HEK293 (cell line): Measurements from ENCODE around the gene LSP1.

Experiments used
- CTCF ChIA-PET: fragments of 350-600 bp; formaldehyde crosslinking; extraction: SDS; loops from one replicate; lab custom pipeline; 2021; ENCODE audit warnings: antibody characterized with exemption; lab: Yijun Ruan, JAX
- POLR2A ChIA-PET: fragments of 300-600 bp; formaldehyde crosslinking; extraction: SDS; loops from one replicate; lab custom pipeline; 2020; ENCODE audit warnings: antibody characterized with exemption, inconsistent platforms; lab: Yijun Ruan, JAX
- H3K27ac ChIP-seq: fragments of 200-500 bp; sonication (Bioruptor generic); 2 replicates; pipeline ENCODE4 v1.5.1; 2014; ENCODE audit warnings: low read depth, low read length, control low read depth, inconsistent platforms; ENCODE audit errors: extremely low read depth
- H3K36me3 ChIP-seq, 2 experiments: fragments of 200-500 bp in 1 of 2; sonication (Bioruptor generic) in 1 of 2; 1 replicate in 1 of 2; 2 replicates in 1 of 2; pipeline ENCODE4 v1.5.1; 2014 to 2017; ENCODE audit warnings: inconsistent platforms in 2 of 2, low read length in 2 of 2; ENCODE audit not compliant: control insufficient read depth in 2 of 2, insufficient read depth in 1 of 2
- H3K4me1 ChIP-seq: fragments of 200-500 bp; sonication (Bioruptor generic); 2 replicates; pipeline ENCODE4 v1.5.1; 2014; ENCODE audit warnings: mild to moderate bottlenecking, low read length, inconsistent platforms; ENCODE audit not compliant: control insufficient read depth, insufficient read depth
- H3K4me3 ChIP-seq: 2 replicates; pipeline ENCODE4 v1.5.1; 2011; ENCODE audit warnings: low read depth, mild to moderate bottlenecking, control low read depth, low read length, moderate library complexity
- H3K9me3 ChIP-seq: fragments of 200-500 bp; sonication (Bioruptor generic); 2 replicates; pipeline ENCODE4 v1.5.1; 2014; ENCODE audit warnings: low read depth, low read length, inconsistent platforms; ENCODE audit not compliant: control insufficient read depth, insufficient read depth
- BCL11B ChIP-seq: fragments of 450-650 bp; formaldehyde crosslinking; IDR thresholded peaks from 2 replicates; pipeline ENCODE4 v1.5.1; 2016; ENCODE audit warnings: low read depth, missing biosample characterization, missing genetic modification characterization
- EGR2 ChIP-seq: fragments of 450-650 bp; formaldehyde crosslinking; IDR thresholded peaks from 2 replicates; pipeline ENCODE4 v1.5.1; 2016; ENCODE audit warnings: low read depth, missing biosample characterization, missing genetic modification characterization
- KLF10 ChIP-seq: fragments of 450-650 bp; IDR thresholded peaks from 2 replicates; pipeline ENCODE4 v1.5.1; 2018; ENCODE audit warnings: missing biosample characterization, mild to moderate bottlenecking, missing genetic modification characterization
- MZF1 ChIP-seq: fragments of 450-650 bp; formaldehyde crosslinking; IDR thresholded peaks from 2 replicates; pipeline ENCODE4 v1.5.1; 2017; ENCODE audit warnings: missing biosample characterization, missing genetic modification characterization, borderline replicate concordance
- OSR2 ChIP-seq: fragments of 450-650 bp; formaldehyde crosslinking; IDR thresholded peaks from 2 replicates; pipeline ENCODE4 v1.5.1; 2016; ENCODE audit warnings: missing biosample characterization, missing genetic modification characterization
- REPIN1 ChIP-seq: fragments of 450-650 bp; formaldehyde crosslinking; IDR thresholded peaks from 2 replicates; pipeline ENCODE4 v1.5.1; 2017; ENCODE audit warnings: missing biosample characterization, missing genetic modification characterization, low read depth
- ZFP41 ChIP-seq: fragments of 450-650 bp; formaldehyde crosslinking; IDR thresholded peaks from 2 replicates; pipeline ENCODE4 v1.5.1; 2016; ENCODE audit warnings: missing biosample characterization, missing genetic modification characterization, borderline replicate concordance
- ZNF155 ChIP-seq: fragments of 450-650 bp; formaldehyde crosslinking; IDR thresholded peaks from 2 replicates; pipeline ENCODE4 v1.5.1; 2016; ENCODE audit warnings: missing biosample characterization, missing genetic modification characterization
- ZNF423 ChIP-seq: fragments of 450-650 bp; formaldehyde crosslinking; IDR thresholded peaks from 2 replicates; pipeline ENCODE4 v1.5.1; 2016; ENCODE audit warnings: missing biosample characterization, missing genetic modification characterization
- ZNF548 ChIP-seq: fragments of 450-650 bp; formaldehyde crosslinking; IDR thresholded peaks from 2 replicates; pipeline ENCODE4 v1.5.1; 2016; ENCODE audit warnings: missing biosample characterization, missing genetic modification characterization
- ZNF571 ChIP-seq: fragments of 450-650 bp; formaldehyde crosslinking; IDR thresholded peaks from 2 replicates; pipeline ENCODE4 v1.5.0; 2017; ENCODE audit warnings: missing biosample characterization, missing genetic modification characterization
- ZNF660 ChIP-seq: fragments of 450-650 bp; IDR thresholded peaks from 2 replicates; pipeline ENCODE4 v1.5.1; 2018; ENCODE audit warnings: missing biosample characterization, mild to moderate bottlenecking, missing genetic modification characterization
- ZNF664 ChIP-seq: fragments of 450-650 bp; formaldehyde crosslinking; IDR thresholded peaks from 2 replicates; pipeline ENCODE4 v1.5.1; 2016; ENCODE audit warnings: missing biosample characterization, missing genetic modification characterization
- ZNF785 ChIP-seq: fragments of 450-650 bp; formaldehyde crosslinking; IDR thresholded peaks from 2 replicates; pipeline ENCODE4 v1.5.1; 2016; ENCODE audit warnings: missing biosample characterization, missing genetic modification characterization
- TF ChIP-seq, protein P1 (sequence below): fragments of 450-650 bp; formaldehyde crosslinking; IDR thresholded peaks from 2 replicates; pipeline ENCODE4 v1.5.1; 2016; ENCODE audit warnings: missing biosample characterization, missing genetic modification characterization
- TF ChIP-seq, protein P2 (sequence below): fragments of 450-650 bp; formaldehyde crosslinking; IDR thresholded peaks from 2 replicates; pipeline ENCODE4 v1.5.1; 2017; ENCODE audit warnings: missing biosample characterization, missing genetic modification characterization
- TF ChIP-seq, protein P3 (sequence below): fragments of 450-650 bp; formaldehyde crosslinking; IDR thresholded peaks from 2 replicates; pipeline ENCODE4 v1.5.1; 2016; ENCODE audit warnings: missing biosample characterization, missing genetic modification characterization, low read depth
- TF ChIP-seq, protein P4 (sequence below): fragments of 450-650 bp; formaldehyde crosslinking; IDR thresholded peaks from 2 replicates; pipeline ENCODE4 v1.5.1; 2016; ENCODE audit warnings: missing biosample characterization, missing genetic modification characterization

The LSP1 gene, protein sequence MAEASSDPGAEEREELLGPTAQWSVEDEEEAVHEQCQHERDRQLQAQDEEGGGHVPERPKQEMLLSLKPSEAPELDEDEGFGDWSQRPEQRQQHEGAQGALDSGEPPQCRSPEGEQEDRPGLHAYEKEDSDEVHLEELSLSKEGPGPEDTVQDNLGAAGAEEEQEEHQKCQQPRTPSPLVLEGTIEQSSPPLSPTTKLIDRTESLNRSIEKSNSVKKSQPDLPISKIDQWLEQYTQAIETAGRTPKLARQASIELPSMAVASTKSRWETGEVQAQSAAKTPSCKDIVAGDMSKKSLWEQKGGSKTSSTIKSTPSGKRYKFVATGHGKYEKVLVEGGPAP

DNA sequence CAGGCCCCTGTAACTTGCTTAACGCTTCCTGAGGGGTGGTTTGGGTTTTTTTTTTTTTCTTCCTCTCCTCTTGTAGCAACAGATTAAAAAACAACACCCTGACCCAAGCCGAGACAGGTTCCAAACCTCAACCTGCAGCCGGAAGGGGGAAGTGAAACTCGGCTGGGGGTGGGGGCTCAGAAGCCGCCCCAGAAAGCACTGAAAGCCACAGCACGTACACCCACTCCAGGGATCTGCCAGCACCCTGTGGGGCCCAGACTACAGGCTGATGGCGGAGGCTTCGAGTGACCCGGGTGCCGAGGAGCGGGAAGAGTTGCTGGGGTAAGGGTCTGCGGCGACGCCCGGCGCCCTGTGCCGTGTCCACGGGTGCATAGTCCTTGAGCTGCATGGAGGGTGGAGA is at the start of gene LSP1:
Gene LSP1 (plus strand): TSS at position 208 of the 400 bp plus-strand sequence. CDS start 61 bp downstream, at position 269.
- CTCF ChIA-PET: interaction anchor here (0.5 to 1.5 kb wide), 2 partner anchors 200 to 298 kb away, joined by 5 to 9 read pairs; no protein-coding TSS in a partner anchor
- Histone ChIP-seq H3K36me3 (no peaks in the 10 kb centered on the region), H3K9me3 (no peaks in the 10 kb centered on the region), H3K4me1 (no peaks in the 10 kb centered on the region), H3K4me3 (no peak within 1 kb of the TSS), H3K27ac (no peak within 1 kb of the TSS)
- POLR2A ChIA-PET: no interaction called here
- TF ChIP-seq REPIN1 (no peak), ZNF660 (tag by site-specific recombination) (no peak), KLF10 (no peak), BCL11B (tag by site-specific recombination) (no peak), EGR2 (no peak), ZNF571 (tag by site-specific recombination) (no peak), OSR2 (tag by site-specific recombination) (no peak), ZNF155 (no peak)
- TF ChIP-seq, protein P1, sequence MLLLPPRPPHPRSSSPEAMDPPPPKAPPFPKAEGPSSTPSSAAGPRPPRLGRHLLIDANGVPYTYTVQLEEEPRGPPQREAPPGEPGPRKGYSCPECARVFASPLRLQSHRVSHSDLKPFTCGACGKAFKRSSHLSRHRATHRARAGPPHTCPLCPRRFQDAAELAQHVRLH (tag by site-specific recombination): no peak
- TF ChIP-seq, protein P2, sequence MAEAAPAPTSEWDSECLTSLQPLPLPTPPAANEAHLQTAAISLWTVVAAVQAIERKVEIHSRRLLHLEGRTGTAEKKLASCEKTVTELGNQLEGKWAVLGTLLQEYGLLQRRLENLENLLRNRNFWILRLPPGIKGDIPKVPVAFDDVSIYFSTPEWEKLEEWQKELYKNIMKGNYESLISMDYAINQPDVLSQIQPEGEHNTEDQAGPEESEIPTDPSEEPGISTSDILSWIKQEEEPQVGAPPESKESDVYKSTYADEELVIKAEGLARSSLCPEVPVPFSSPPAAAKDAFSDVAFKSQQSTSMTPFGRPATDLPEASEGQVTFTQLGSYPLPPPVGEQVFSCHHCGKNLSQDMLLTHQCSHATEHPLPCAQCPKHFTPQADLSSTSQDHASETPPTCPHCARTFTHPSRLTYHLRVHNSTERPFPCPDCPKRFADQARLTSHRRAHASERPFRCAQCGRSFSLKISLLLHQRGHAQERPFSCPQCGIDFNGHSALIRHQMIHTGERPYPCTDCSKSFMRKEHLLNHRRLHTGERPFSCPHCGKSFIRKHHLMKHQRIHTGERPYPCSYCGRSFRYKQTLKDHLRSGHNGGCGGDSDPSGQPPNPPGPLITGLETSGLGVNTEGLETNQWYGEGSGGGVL (tag by site-specific recombination): no peak
- TF ChIP-seq, protein P3, sequence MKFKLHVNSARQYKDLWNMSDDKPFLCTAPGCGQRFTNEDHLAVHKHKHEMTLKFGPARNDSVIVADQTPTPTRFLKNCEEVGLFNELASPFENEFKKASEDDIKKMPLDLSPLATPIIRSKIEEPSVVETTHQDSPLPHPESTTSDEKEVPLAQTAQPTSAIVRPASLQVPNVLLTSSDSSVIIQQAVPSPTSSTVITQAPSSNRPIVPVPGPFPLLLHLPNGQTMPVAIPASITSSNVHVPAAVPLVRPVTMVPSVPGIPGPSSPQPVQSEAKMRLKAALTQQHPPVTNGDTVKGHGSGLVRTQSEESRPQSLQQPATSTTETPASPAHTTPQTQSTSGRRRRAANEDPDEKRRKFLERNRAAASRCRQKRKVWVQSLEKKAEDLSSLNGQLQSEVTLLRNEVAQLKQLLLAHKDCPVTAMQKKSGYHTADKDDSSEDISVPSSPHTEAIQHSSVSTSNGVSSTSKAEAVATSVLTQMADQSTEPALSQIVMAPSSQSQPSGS (tag by site-specific recombination): no peak
- TF ChIP-seq, protein P4, sequence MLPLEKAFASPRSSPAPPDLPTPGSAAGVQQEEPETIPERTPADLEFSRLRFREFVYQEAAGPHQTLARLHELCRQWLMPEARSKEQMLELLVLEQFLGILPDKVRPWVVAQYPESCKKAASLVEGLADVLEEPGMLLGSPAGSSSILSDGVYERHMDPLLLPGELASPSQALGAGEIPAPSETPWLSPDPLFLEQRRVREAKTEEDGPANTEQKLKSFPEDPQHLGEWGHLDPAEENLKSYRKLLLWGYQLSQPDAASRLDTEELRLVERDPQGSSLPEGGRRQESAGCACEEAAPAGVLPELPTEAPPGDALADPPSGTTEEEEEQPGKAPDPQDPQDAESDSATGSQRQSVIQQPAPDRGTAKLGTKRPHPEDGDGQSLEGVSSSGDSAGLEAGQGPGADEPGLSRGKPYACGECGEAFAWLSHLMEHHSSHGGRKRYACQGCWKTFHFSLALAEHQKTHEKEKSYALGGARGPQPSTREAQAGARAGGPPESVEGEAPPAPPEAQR (tag by site-specific recombination): no peak

DNA sequence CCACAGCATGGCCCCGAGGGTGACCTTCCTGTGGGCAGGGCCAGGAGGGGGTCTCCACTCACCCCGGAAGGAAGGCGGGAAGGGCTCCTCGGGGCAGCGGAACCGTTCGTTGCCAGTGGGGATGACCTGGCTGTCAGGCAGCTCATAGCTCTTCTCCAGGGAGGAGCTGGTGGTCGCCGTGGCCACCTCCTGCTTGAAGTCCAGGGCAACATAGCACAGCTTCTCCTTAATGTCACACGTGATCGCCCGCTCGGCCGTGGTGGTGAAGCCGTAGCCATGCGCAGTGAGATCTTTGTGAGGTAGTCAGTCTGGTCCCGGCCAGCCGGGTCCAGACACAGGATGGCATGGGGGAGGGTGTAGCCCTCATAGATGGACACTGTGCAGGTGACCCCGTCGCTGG is 49.6 kb upstream of the LSP1 start:
- no peak for TF ChIP-seq KLF10
- TF ChIP-seq ZNF548 (tag by site-specific recombination): no peak
- TF ChIP-seq ZFP41 (tag by site-specific recombination): no peak
- TF ChIP-seq ZNF664 (tag by site-specific recombination): no peak
- no peak for TF ChIP-seq ZNF423
- TF ChIP-seq ZNF785 (tag by site-specific recombination): no peak
- TF ChIP-seq MZF1 (tag by site-specific recombination): no peak
- TF ChIP-seq, all 188 proteins: peak for 0
- Histone ChIP-seq H3K4me1 (no peaks in the 10 kb centered on the region), H3K4me3 (no peak overlapping the region), H3K36me3 (no peaks in the 10 kb centered on the region), H3K27ac (no peak overlapping the region), H3K9me3 (no peaks in the 10 kb centered on the region)
- ChIA-PET POLR2A (no interaction called here), CTCF (no interaction called here)
